Aorta (tissue), 5 donors: ENCODE measurements around the gene BNC2. TPM values are rescaled to one million over a fixed set of nuclear protein-coding genes. Genes with fewer than 3 reads are reported as not detected.
A peak's percentile ranks its signal among the peaks of the same experiment; 100 is the strongest.

Experiments used
- ATAC-seq: fragments of 200-7000 bp; cut with Tn5 transposase; one replicate; pipeline ENCODE4 v1.9.1; 2022; ENCODE audit warnings: moderate library complexity; ENCODE audit not compliant: low FRiP score
- DNase-seq, 2 donors: peaks; one replicate each; pipeline ENCODE4 v3.0.0-alpha.2; 2020
- H3K27ac ChIP-seq, 2 donors: one replicate each; pipeline ENCODE4 v1.5.1; 2013; ENCODE audit warnings: low read length in 2 of 2, mild to moderate bottlenecking in 2 of 2, moderate library complexity in 2 of 2, control low read depth in 1 of 2, inconsistent platforms in 1 of 2, low read depth in 1 of 2
- H3K27me3 ChIP-seq, 2 donors: one replicate each; pipeline ENCODE4 v1.6.1; 2013; ENCODE audit warnings: control low read depth in 1 of 2, low read length in 1 of 2, mild to moderate bottlenecking in 1 of 2, moderate library complexity in 1 of 2; ENCODE audit not compliant: insufficient read depth in 2 of 2, control insufficient read depth in 1 of 2
- H3K36me3 ChIP-seq, 2 donors: one replicate each; pipeline ENCODE4 v1.6.1; 2013; ENCODE audit warnings: control low read depth in 1 of 2, low read length in 1 of 2, mild to moderate bottlenecking in 1 of 2; ENCODE audit not compliant: insufficient read depth in 2 of 2, control insufficient read depth in 1 of 2
- H3K4me1 ChIP-seq, 2 donors: one replicate each; pipeline ENCODE4 v1.6.1; 2013; ENCODE audit warnings: low read length in 2 of 2, control low read depth in 1 of 2, mild to moderate bottlenecking in 1 of 2, moderate library complexity in 1 of 2; ENCODE audit not compliant: insufficient read depth in 2 of 2, control insufficient read depth in 1 of 2
- H3K4me3 ChIP-seq, 2 donors: one replicate each; pipeline ENCODE4 v1.5.1; 2013; ENCODE audit warnings: low read length in 2 of 2, control low read depth in 1 of 2, mild to moderate bottlenecking in 1 of 2
- H3K9me3 ChIP-seq: one replicate; pipeline ENCODE4 v1.6.1; 2013; ENCODE audit warnings: mild to moderate bottlenecking, low read length; ENCODE audit not compliant: control insufficient read depth
- WGBS, 2 donors: extraction: QIAGEN DNeasy Blood & Tissue Kit; methylation state at CpG; one replicate each; pipeline ENCODE4 v1.1.7; 2013; 5-methylcytosine and 5-hydroxymethylcytosine counted together
- intact Hi-C, 2 donors: fragments of 100-400 bp; cut with DNase I; formaldehyde crosslinking; loops; one replicate each; pipeline versions ENCODE4 v1.14.2 to v1.15.0; 2022
- polyA plus RNA-seq, 2 donors: library from polyadenylated mRNA; stranded (reverse); fragments of 200-250 nt; gene quantifications; one replicate each; pipeline ENCODE4 v1.2.3, GENCODE V29; 2013
- total RNA-seq, 2 donors: library from RNA; stranded (reverse); fragmentation: NEBNext Ultra II Directional; extraction: Animal tissue kit (Norgen Biotek cat#: 25700); gene quantifications; one replicate each; pipeline ENCODE4 v1.2.1, GENCODE V29; 2021
- donor health status: healthy with polysubstance abuse.
- donor health status: Bipolar disorder and iron deficiency.
- donor health status: DM: no; HTN: no; CAD: no.
- donor health status: DM: no; HTN: no; CAD: no.
- donor health status: DM: yes; HTN: yes; CAD: no.

The BNC2 gene
- total and polyA plus RNA-seq, 4 donors = 0.36 to 69.0 (median 11.5) TPM

DNA sequence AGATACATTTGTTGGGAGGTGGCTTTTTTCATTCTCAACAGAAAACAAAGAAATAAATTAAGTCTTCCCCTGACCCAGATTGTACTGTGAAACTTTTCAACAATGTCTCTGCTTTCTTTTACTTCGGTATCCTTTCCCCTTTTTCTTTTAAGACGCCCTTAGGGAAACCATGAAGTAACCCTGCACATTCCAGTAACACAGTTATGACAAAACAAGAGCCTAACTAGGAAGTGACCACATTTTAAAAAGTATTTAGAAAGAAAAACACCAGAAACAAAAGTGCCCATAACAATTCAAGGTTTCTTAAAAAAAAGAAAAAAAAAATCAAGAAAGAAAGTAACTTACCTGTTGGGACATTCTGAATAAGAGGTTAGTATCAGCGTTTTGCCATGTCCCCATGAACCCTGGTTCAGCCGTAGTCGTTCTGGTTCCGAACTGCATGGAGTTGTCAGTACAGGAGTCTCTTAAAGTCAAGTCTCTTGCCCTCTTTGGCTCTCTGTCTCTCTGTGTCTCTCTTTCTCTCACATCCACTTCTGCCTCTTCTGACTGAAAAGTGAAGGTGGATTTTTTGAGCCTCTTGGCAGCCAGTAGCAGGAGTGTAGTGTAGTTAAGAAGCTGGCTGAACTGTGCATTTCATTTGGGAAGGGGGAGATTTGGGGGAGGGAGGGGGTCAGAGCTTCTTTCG lies 142.9 kb downstream of the BNC2 start:
- Histone ChIP-seq H3K27me3 (no peaks in the 10 kb centered on the region), H3K4me1 (no peaks in the 10 kb centered on the region), H3K4me3 (peak overlapping the region; percentile 22 to 62), H3K27ac (peak overlapping the region in 1 of 2 donors; percentile 4), H3K9me3 (no peaks in the 10 kb centered on the region), H3K36me3 (no peaks in the 10 kb centered on the region)
- WGBS, 2 donors = 10% methylated on average over 7 of the region's 7 CpGs
- intact Hi-C loops = loop anchor here (2.0 to 5.0 kb wide), 3 partner anchors 23 to 525 kb away; partner anchors contain the start of gene BNC2 (in 1 of the 2)
- peak; percentile 5 for ATAC-seq
- DNase-seq = no peak

DNA sequence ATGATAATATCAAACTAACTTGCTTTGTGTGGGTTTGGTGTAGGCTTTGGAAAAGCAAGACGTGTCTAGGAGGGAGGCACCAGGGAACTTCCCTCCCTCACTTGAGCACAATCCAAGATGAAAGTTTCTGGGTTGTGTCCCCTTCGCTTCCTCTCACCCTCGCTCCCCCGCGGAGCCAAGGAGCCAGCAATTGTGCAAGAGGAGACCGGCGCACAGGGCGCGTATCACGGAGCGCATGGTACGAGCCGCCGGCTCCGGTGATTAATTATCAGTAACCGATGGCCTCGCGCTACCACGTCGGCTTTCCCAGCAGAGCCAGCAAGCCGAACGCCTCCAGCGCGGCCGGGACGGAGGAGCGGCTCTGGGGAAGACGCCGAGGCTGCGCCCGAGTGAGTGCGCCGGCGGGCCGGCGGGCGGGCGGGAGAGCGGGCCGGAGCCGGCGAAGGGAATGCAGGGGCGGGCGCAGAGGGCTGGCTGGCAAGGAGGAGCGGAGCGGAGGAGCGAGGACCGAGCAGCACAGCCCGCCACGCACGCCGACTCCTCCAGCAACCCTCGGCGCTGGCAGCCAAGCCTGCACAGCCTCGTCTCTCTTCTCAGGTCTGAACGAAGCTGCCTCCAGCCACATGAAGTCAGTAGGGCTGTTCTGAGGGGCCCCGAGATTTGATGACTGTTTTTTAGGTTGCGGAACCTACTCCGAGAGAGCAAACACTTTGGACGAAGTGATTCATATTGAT lies 143.6 kb downstream of the BNC2 start:
- Histone ChIP-seq H3K27ac (peak overlapping the region; percentile 4 to 73), H3K4me3 (peak overlapping the region; percentile 29 to 62), H3K27me3 (no peaks in the 10 kb centered on the region), H3K4me1 (no peaks in the 10 kb centered on the region), H3K36me3 (no peaks in the 10 kb centered on the region), H3K9me3 (no peaks in the 10 kb centered on the region)
- DNase-seq = peak; percentile 85 to 93
- 1% methylated on average over 59 to 60 of the region's 60 CpGs for WGBS, 2 donors
- peak; percentile 89 for ATAC-seq
- intact Hi-C loops = loop anchor here (2.0 to 5.0 kb wide), 3 partner anchors 22 to 525 kb away; partner anchors contain the start of gene BNC2 (in 1 of the 2)

DNA sequence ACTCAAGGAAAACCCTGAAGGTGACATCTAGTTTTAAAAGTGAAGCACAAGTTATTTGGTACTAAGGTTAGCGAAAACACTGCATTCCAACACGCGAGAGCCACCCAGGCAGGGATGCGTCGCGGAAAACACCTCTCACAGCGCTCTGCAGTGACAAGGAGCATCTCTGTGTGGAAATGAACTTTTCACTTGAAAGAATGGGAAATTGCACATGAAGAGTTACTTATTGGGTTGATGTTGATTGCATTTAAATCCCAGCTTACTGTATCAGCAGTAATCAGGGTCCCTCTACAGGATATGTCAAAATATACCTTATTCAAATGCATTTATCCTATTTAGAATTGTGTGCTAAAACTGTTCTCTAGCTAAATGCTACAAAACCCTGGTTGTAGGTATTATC lies 144.4 kb downstream of the BNC2 start:
- DNase-seq (no peak), ATAC-seq (no peak)
- no peak overlapping the region for H3K4me3 ChIP-seq
- no peak overlapping the region for H3K27ac ChIP-seq
- WGBS, 2 donors = 57 to 60% methylated on average over 7 of the region's 7 CpGs
- no peaks in the 10 kb centered on the region for H3K27me3 ChIP-seq
- no peaks in the 10 kb centered on the region for H3K9me3 ChIP-seq
- no peaks in the 10 kb centered on the region for H3K4me1 ChIP-seq
- intact Hi-C loops = loop anchor here (2.0 to 5.0 kb wide), 3 partner anchors 21 to 524 kb away; partner anchors contain the start of gene BNC2 (in 1 of the 2)
- no peaks in the 10 kb centered on the region for H3K36me3 ChIP-seq

DNA sequence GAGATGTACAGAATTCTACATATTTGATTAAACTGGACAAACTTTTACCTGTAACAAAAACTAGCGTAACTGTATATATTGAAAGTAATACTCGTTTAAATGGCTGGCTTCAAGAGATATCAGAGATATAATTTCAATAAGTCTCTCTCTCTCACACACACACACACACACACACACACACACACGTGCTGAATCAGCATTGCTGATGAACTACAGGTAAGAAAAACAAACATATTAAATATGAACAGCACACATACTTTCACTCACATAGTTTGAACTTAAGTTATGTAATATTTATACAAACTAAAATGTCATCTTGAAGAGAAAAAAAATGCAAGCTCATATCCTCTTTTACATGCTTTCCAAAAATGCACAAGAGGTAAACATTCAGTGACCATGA lies 145.4 kb downstream of the BNC2 start:
- 83 to 84% methylated on average over 3 of the region's 3 CpGs for WGBS, 2 donors
- Histone ChIP-seq H3K9me3 (no peaks in the 10 kb centered on the region), H3K36me3 (no peaks in the 10 kb centered on the region), H3K4me3 (no peak overlapping the region), H3K27me3 (no peaks in the 10 kb centered on the region), H3K27ac (no peak overlapping the region), H3K4me1 (peaks cover 0 to 3% of the 10 kb centered on the region in 2 donors)
- ATAC-seq = no peak
- intact Hi-C loops = loop anchor here in 1 of 2 donors (5.0 kb wide), 2 partner anchors 147 to 523 kb away; partner anchors contain the start of gene BNC2
- DNase-seq = no peak

DNA sequence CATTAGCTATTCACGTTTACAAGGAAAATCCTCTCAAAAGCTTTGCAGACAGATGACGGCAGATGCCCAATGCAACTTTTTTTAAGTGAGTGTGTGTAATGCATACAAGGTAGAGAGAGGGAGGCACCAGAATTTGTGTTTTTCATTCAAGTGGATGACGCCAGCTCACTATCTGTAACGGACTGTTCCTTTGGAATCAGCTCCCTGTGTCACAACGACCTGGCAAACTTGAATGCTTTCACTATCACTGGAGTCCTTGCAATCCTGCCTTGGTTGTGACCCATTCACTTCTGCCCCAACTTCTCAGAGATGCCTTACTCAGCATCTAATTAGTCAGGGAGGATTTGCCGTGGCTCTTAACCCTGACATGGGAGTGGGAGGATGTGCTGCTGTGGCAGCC lies 148.5 kb downstream of the BNC2 start:
- peak overlapping the region; percentile 6 to 26 for H3K4me3 ChIP-seq
- peak overlapping the region in 1 of 2 donors; percentile 40 for H3K27ac ChIP-seq

DNA sequence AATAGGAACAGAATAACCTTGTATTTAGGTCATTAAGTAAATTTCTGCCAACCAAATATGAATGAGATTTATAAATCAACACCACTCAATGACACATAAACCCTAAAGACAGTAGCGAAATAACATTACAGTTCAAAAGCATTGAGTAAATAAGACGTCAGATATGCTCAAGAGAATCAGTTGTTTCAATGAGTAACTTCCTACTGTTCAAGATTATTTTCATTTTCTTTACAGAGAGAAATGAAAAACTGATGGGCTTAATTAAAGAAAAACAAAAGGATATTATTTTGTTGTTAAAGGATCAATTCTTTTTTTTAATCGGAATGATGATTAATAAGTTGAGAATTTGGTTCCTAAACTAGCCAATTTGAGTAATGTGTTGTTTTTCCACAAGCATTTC lies 150.1 kb downstream of the BNC2 start:
- no peak overlapping the region for H3K4me3 ChIP-seq
- no peaks in the 10 kb centered on the region for H3K36me3 ChIP-seq
- no peak for DNase-seq
- intact Hi-C loops = no loop called here
- no peak for ATAC-seq
- H3K27me3 ChIP-seq = no peaks in the 10 kb centered on the region
- 76 to 82% methylated on average over 3 of the region's 3 CpGs for WGBS, 2 donors
- H3K9me3 ChIP-seq = no peaks in the 10 kb centered on the region
- peaks cover 0 to 3% of the 10 kb centered on the region in 2 donors for H3K4me1 ChIP-seq
- no peak overlapping the region for H3K27ac ChIP-seq

More for the DNA sequence above, 148.5 kb downstream of the BNC2 start:
- H3K36me3 ChIP-seq = no peaks in the 10 kb centered on the region
- intact Hi-C loops = no loop called here
- peaks cover 0 to 3% of the 10 kb centered on the region in 2 donors for H3K4me1 ChIP-seq
- no peaks in the 10 kb centered on the region for H3K27me3 ChIP-seq
- DNase-seq (peak in 1 of 2 donors; percentile 50), ATAC-seq (peak; percentile 65)
- H3K9me3 ChIP-seq = no peaks in the 10 kb centered on the region
- 30 to 37% methylated on average over 6 of the region's 6 CpGs for WGBS, 2 donors

DNA sequence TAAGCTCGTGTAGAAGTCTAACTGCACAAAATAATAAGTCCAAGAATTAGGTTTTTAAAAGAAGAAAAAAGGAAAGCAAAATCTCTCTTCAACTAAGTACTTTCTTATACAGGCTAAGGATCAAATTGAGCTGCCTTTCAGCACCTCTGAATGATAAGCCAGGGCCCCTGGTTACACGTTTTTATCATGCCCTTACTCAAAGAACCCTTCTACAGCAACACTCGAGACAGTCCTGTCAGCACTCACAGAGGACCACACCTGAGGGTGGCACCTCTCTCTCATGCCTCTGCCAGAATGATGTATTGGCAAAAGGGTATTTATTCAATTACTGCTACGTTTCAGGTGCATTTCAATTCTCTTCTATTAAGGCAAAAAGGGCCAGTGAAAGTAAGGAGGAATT lies 150.5 kb downstream of the BNC2 start:
- intact Hi-C loops = no loop called here
- no peak overlapping the region for H3K4me3 ChIP-seq
- no peaks in the 10 kb centered on the region for H3K9me3 ChIP-seq
- no peaks in the 10 kb centered on the region for H3K36me3 ChIP-seq
- peaks cover 0 to 3% of the 10 kb centered on the region in 2 donors for H3K4me1 ChIP-seq
- no peak for DNase-seq
- 59 to 60% methylated on average over 4 of the region's 4 CpGs for whole genome bisulfite sequencing, 2 donors
- no peaks in the 10 kb centered on the region for H3K27me3 ChIP-seq
- no peak for ATAC-seq
- no peak overlapping the region for H3K27ac ChIP-seq

DNA sequence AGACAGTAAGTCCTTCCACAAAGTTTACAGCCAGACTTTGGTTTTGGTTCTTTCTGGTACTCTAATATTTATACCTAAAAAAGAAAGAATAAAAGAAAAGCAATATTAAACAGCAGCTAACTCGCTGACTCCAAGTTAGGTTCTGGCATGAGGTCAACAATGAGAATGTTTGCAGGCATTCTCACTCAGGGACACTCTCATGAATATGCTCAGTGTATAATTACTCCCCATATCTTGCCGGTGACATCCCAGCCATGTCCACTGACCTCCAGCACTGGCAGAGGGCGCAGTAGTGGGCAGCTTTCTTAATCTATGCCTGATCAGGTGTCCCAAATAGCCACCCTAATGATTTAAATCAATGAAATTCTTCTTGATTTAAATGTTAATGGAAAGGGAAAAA lies 151.5 kb downstream of the BNC2 start:
- 80 to 87% methylated on average over 3 of the region's 3 CpGs for WGBS, 2 donors
- no peaks in the 10 kb centered on the region for H3K27me3 ChIP-seq
- ATAC-seq (no peak), DNase-seq (no peak)
- no peaks in the 10 kb centered on the region for H3K9me3 ChIP-seq
- intact Hi-C loops = no loop called here
- peaks cover 0 to 3% of the 10 kb centered on the region in 2 donors for H3K4me1 ChIP-seq
- no peak overlapping the region for H3K27ac ChIP-seq
- no peak overlapping the region for H3K4me3 ChIP-seq
- H3K36me3 ChIP-seq = no peaks in the 10 kb centered on the region
